ENCODE measurements around the gene TMEM39A.

The TMEM39A gene

DNA sequence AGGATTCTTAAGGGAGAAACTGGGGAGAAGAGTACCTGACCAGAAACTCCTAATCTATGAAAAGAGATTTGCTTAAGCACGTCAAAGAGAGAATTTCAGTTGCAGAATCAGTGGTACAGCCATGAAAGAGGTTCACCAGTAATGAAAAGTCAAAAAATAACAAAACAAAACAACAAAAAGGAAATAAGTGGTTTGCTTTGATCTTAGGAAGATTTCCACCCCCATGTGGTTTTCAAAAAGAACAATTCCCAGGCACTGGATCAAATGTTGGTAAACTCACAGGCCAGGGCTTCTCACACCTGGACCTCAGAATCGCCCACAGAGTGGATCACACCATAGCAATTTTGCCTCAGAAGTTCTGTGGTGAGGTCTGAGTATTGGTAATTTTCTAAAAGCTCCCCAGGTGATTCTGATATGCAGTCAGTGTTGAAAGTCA, 67.5 kb downstream of the TMEM39A start:
- DNase-seq: no peak

DNA sequence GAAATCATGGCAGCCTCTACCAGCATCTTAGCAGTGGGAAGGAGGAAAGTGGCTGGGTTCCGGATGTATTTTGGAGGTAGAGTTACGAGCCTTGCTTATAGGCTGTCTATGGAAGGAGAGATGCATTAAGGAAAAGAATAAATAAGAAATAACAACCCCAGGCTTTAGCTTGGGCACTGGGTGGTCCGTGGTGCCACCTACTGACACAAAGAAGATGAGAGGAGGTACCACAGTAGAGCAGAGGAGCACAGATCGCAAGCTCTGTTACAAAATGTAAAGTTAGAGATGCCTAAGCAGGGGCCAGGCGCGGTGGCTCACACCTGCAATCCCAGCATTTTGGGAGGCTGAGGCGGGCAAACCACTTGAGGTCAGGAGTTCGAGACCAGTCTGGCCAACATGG, 74.8 kb downstream of the TMEM39A start:
- DNase-seq: no peak

DNA sequence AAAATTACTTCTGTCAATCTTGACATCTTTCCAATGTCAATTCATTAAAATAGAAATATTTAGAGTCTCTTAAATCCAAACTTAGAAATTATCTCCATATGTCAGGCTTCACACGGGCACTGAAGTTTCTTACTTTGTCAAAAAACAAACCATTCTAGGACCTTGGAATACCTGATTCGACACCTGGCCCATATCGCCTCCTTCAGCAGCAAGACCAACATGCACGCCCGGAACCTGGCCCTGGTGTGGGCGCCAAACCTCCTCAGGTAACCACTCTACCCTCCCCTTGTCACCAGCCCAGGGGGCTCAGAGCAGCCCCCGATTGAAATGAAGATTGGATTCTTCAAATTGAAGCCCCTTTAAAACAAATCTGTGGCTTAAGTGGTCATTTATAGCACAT, 81.3 kb downstream of the TMEM39A start:
- no peak for DNase-seq

DNA sequence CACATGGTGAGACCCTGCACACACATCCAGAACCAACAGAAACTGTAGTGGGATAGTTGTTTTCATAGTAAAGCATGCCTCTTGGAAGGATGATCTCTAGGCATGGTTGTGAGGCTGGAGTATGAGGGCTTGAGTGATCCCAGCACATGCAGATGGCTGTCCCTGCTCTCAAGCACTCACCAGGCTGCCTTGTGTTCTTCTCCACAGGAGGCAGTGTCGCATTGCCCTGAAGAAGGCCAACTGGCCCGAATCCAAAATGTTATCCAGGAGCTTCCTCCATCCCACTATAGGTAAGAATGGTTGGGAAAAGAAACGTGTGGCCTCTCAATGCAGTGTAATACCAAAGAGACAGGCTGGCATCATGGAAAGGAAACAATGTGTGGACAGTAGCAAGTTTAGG, 82.7 kb downstream of the TMEM39A start:
- no peak for DNase-seq
